SU-DHL-6 (cell line): Measurements from ENCODE around the gene CFAP58.

Source experiments
- H2AFZ ChIP-seq: fragments of 200-600 bp; sonication (generic); 2 replicates; pipeline ENCODE4 v1.6.1; 2014; ENCODE audit warnings: low read depth, mild to moderate bottlenecking, moderate library complexity, mixed read lengths, antibody characterized with exemption, low read length; ENCODE audit not compliant: severe bottlenecking
- H3F3A ChIP-seq: fragments of 200-600 bp; shearing (Covaris generic); 2 replicates; pipeline ENCODE4 v1.6.0; 2016; ENCODE audit warnings: antibody characterized with exemption, mild to moderate bottlenecking; ENCODE audit not compliant: insufficient read depth
- H3K27ac ChIP-seq: fragments of 200-600 bp; sonication (generic); 2 replicates; pipeline ENCODE4 v1.5.1; 2016; ENCODE audit warnings: low read depth, mild to moderate bottlenecking, low read length, moderate library complexity, mixed read lengths
- H3K27me3 ChIP-seq: fragments of 200-600 bp; sonication (generic), shearing (Covaris generic); 2 replicates; pipeline ENCODE4 v1.6.0; 2014; ENCODE audit warnings: mild to moderate bottlenecking, low read length
- H3K36me3 ChIP-seq: fragments of 200-600 bp; sonication (generic); 2 replicates; pipeline ENCODE4 v1.6.1; 2014; ENCODE audit warnings: mild to moderate bottlenecking, low read length, mixed read lengths
- H3K4me2 ChIP-seq: fragments of 300-600, 200-600 bp; shearing (Covaris generic), sonication (generic); 2 replicates; pipeline ENCODE4 v1.6.0; 2014; ENCODE audit warnings: low read length, low read depth, mild to moderate bottlenecking; ENCODE audit not compliant: poor library complexity, severe bottlenecking
- H3K4me3 ChIP-seq: fragments of 200-600 bp; sonication (generic); 2 replicates; pipeline ENCODE4 v1.5.1; 2014; ENCODE audit warnings: antibody characterized with exemption, low read length, mild to moderate bottlenecking, mixed read lengths; ENCODE audit not compliant: insufficient read depth, poor library complexity, severe bottlenecking
- H3K79me2 ChIP-seq: fragments of 200-600 bp; sonication (generic); 2 replicates; pipeline ENCODE4 v1.6.1; 2014; ENCODE audit warnings: mild to moderate bottlenecking, low read length, moderate library complexity; ENCODE audit not compliant: insufficient read depth
- H3K9ac ChIP-seq: fragments of 200-600 bp; sonication (generic); 2 replicates; pipeline ENCODE4 v1.7.0; 2014; ENCODE audit warnings: mild to moderate bottlenecking, low read length
- H3K9me2 ChIP-seq: fragments of 200-600 bp; sonication (generic); replicated peaks from 2 replicates; pipeline ENCODE4 v1.6.1; 2014; ENCODE audit warnings: low read length; ENCODE audit not compliant: insufficient read depth
- H3K9me3 ChIP-seq: fragments of 200-600 bp; sonication (generic); 2 replicates; pipeline ENCODE4 v1.6.1; 2014; ENCODE audit warnings: low read length, mixed read lengths; ENCODE audit not compliant: insufficient read depth
- H4K20me1 ChIP-seq: fragments of 200-600 bp; sonication (generic); 2 replicates; pipeline ENCODE4 v1.6.1; 2014; ENCODE audit warnings: low read depth, mild to moderate bottlenecking, antibody characterized with exemption, low read length, moderate library complexity, mixed read lengths
- EZH2phosphoT487 ChIP-seq: fragments of 200-600 bp; sonication (generic), shearing (Covaris generic); conservative IDR thresholded peaks from 2 replicates; pipeline ENCODE4 v1.6.1; 2018; ENCODE audit warnings: mild to moderate bottlenecking, antibody characterized with exemption, low read length, moderate library complexity, mixed read lengths
- TF ChIP-seq, protein P1 (sequence below): fragments of 200-600 bp; sonication (generic); IDR thresholded peaks from one replicate; pipeline ENCODE4 v1.5.1; 2017; ENCODE audit warnings: antibody characterized with exemption, mild to moderate bottlenecking, low read length, moderate library complexity; ENCODE audit not compliant: insufficient read depth, poor library complexity, severe bottlenecking

Gene CFAP58

DNA sequence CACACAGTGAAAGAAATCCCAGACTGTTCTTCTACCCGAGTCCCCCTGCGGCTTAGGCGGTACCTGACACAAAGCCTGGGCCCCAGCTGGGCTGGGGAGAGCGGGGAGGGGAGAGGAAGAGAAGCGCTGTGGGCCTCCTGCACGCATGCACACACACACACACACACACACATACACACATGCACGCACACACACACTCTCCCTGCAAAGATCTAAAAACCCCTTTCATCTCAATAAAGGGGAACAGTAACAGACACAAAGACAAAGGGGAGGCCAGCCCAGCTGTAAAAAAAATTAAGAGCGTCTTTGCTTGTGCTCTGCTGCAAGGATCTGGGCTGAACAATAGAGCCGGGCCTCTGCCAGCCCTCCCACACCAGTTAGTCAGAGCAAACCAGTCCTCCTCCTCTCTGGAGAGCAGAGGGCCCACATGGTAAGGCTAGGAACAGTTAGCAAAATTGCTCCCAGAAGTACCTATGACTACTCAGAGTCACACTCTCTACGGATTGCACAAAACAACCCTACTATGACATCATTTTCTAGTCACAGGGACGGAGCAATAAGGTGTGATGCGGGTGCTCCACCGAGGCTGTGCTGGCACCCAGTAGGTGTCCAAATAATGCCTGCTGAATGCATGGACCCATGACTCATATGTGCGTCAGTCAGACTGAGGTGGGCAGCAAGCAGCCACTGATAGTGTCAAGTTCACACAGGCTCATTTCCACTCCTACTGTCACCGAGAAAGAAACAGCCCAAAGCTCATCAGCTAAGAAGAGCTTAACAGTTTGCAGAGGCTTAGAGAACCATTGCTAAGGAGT, 24.5 kb upstream of the CFAP58 start:
- peaks cover 17% of the 10 kb centered on the region; the same call in 1 of the 2 replicates for H4K20me1 ChIP-seq
- H3K27me3 ChIP-seq, result no peaks in the 10 kb centered on the region
- no peaks in the 10 kb centered on the region for H3K36me3 ChIP-seq
- H3K9me3 ChIP-seq, result no peaks in the 10 kb centered on the region
- H3K4me2 ChIP-seq, result no peak overlapping the region
- H3F3A ChIP-seq, result no peaks in the 10 kb centered on the region
- H3K79me2 ChIP-seq, result peaks cover 91% of the 10 kb centered on the region
- no peak overlapping the region for H3K27ac ChIP-seq
- no peak overlapping the region for H3K9ac ChIP-seq
- no peaks in the 10 kb centered on the region for H3K9me2 ChIP-seq
- H3K4me3 ChIP-seq, result no peak overlapping the region
- H2AFZ ChIP-seq, result no peak overlapping the region
- TF ChIP-seq EZH2phosphoT487, result no peak

- no peak overlapping the region for H2AFZ ChIP-seq
- no peak overlapping the region for H3K9ac ChIP-seq
- H3K36me3 ChIP-seq, result no peaks in the 10 kb centered on the region
- no peak overlapping the region for H3K27ac ChIP-seq
- H3K9me2 ChIP-seq, result no peaks in the 10 kb centered on the region
- no peaks in the 10 kb centered on the region for H3F3A ChIP-seq
- H4K20me1 ChIP-seq, result peaks cover 20% of the 10 kb centered on the region; the same call in 1 of the 2 replicates
- no peak overlapping the region for H3K4me3 ChIP-seq
- H3K79me2 ChIP-seq, result peaks cover 96% of the 10 kb centered on the region
- H3K9me3 ChIP-seq, result no peaks in the 10 kb centered on the region
- TF ChIP-seq, protein P1, sequence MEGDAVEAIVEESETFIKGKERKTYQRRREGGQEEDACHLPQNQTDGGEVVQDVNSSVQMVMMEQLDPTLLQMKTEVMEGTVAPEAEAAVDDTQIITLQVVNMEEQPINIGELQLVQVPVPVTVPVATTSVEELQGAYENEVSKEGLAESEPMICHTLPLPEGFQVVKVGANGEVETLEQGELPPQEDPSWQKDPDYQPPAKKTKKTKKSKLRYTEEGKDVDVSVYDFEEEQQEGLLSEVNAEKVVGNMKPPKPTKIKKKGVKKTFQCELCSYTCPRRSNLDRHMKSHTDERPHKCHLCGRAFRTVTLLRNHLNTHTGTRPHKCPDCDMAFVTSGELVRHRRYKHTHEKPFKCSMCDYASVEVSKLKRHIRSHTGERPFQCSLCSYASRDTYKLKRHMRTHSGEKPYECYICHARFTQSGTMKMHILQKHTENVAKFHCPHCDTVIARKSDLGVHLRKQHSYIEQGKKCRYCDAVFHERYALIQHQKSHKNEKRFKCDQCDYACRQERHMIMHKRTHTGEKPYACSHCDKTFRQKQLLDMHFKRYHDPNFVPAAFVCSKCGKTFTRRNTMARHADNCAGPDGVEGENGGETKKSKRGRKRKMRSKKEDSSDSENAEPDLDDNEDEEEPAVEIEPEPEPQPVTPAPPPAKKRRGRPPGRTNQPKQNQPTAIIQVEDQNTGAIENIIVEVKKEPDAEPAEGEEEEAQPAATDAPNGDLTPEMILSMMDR, result no peak
- TF ChIP-seq EZH2phosphoT487, result no peak
- no peaks in the 10 kb centered on the region for H3K27me3 ChIP-seq
- no peak overlapping the region for H3K4me2 ChIP-seq
Measured at GRCh38 chr10:104329735-104330134, 23.9 kb upstream of the CFAP58 start.

- peaks cover 27% of the 10 kb centered on the region; the same call in 1 of the 2 replicates for H4K20me1 ChIP-seq
- H3K9me3 ChIP-seq, result no peaks in the 10 kb centered on the region
- H3K4me2 ChIP-seq, result no peak overlapping the region
- no peak overlapping the region for H3K9ac ChIP-seq
- no peak overlapping the region for H3K27ac ChIP-seq
- no peak overlapping the region for H2AFZ ChIP-seq
- no peaks in the 10 kb centered on the region for H3K27me3 ChIP-seq
- no peaks in the 10 kb centered on the region for H3K36me3 ChIP-seq
- no peaks in the 10 kb centered on the region for H3K9me2 ChIP-seq
- no peak for TF ChIP-seq EZH2phosphoT487
- TF ChIP-seq, protein P1, result no peak
- no peaks in the 10 kb centered on the region for H3F3A ChIP-seq
- no peak overlapping the region for H3K4me3 ChIP-seq
- H3K79me2 ChIP-seq, result peaks cover 96% of the 10 kb centered on the region
Measured at GRCh38 chr10:104330168-104331110, 23.2 kb upstream of the CFAP58 start.
